DND-41 (cell line): ENCODE results near the gene PSRC1.
A peak's percentile ranks its signal among the peaks of the same experiment; 100 is the strongest.

Source experiments
- CTCF ChIP-seq: IDR thresholded peaks from 2 replicates; pipeline ENCODE4 v1.5.1; 2012; ENCODE audit warnings: borderline replicate concordance, low read length, moderate library complexity, mild to moderate bottlenecking; ENCODE audit not compliant: poor library complexity, severe bottlenecking; ENCODE audit errors: extremely low read depth
- EZH2 ChIP-seq: IDR thresholded peaks from 3 replicates; pipeline ENCODE4 v1.6.1; 2012; ENCODE audit warnings: borderline replicate concordance, low read depth, mild to moderate bottlenecking, moderate library complexity, low read length, inconsistent platforms; ENCODE audit not compliant: severe bottlenecking

- peak; percentile 68 for TF ChIP-seq CTCF
- no peak for TF ChIP-seq EZH2
Observed at GRCh38 chr1:109239409-109240068, 43.4 kb downstream of the PSRC1 start.
